ENCODE results near the gene SLC24A4.

- TF ChIP-seq, protein P1, sequence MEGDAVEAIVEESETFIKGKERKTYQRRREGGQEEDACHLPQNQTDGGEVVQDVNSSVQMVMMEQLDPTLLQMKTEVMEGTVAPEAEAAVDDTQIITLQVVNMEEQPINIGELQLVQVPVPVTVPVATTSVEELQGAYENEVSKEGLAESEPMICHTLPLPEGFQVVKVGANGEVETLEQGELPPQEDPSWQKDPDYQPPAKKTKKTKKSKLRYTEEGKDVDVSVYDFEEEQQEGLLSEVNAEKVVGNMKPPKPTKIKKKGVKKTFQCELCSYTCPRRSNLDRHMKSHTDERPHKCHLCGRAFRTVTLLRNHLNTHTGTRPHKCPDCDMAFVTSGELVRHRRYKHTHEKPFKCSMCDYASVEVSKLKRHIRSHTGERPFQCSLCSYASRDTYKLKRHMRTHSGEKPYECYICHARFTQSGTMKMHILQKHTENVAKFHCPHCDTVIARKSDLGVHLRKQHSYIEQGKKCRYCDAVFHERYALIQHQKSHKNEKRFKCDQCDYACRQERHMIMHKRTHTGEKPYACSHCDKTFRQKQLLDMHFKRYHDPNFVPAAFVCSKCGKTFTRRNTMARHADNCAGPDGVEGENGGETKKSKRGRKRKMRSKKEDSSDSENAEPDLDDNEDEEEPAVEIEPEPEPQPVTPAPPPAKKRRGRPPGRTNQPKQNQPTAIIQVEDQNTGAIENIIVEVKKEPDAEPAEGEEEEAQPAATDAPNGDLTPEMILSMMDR (IDR thresholded peaks at IDR 0.05; ENCODE audit: insufficient read depth, low read length): no peak
- no peak for TF ChIP-seq GABPA (IDR thresholded peaks at IDR 0.05; ENCODE audit: low read depth)
Observed at GRCh38 chr14:92437729-92438285, 114.8 kb downstream of the SLC24A4 start.
